ENCODE measurements around the gene KCNQ4. TPM values are rescaled to one million over a fixed set of nuclear protein-coding genes. Genes with fewer than 3 reads are reported as not detected.

The KCNQ4 gene
- polyA plus RNA-seq, 3 donors, result 0.13 TPM; not detected in 2

GRCh38 chr1:40769815-40770214, 13.8 kb upstream of the KCNQ4 start:
- DNase-seq, result no peak
- peak overlapping the region in 1 of 7 donors; percentile 61 for H3K27ac Mint-ChIP-seq

GRCh38 chr1:40770296-40771070, 13.1 kb upstream of the KCNQ4 start:
- Mint-ChIP-seq H3K36me3 (peaks cover 89 to 93% of the 10 kb centered on the region in 2 donors), H3K27ac (peak overlapping the region in 5 of 7 donors; percentile 21 to 69 (median 59)), H3K27me3 (ENCODE audit: low read depth in 3 of 3) (peaks cover 0 to 2% (median 0%) of the 10 kb centered on the region in 3 donors), H3K9me3 (peaks cover 0 to 2% (median 0%) of the 10 kb centered on the region in 7 donors), H3K4me3 (no peak overlapping the region), H3K4me1 (no peaks in the 10 kb centered on the region)
- Histone ChIP-seq H2AFZ (ENCODE audit: insufficient read depth, low read depth, low read length, poor library complexity, severe bottlenecking) (no peak overlapping the region), H3K9ac (ENCODE audit: insufficient read depth, low read length, poor library complexity, severe bottlenecking) (no peak overlapping the region), H3K9me3 (replicated peaks in 1 of 2; ENCODE audit: control insufficient read depth in 1 of 2, insufficient read depth in 1 of 2, low read length in 2 of 2) (no peaks in the 10 kb centered on the region), H3K36me3 (replicated peaks in 1 of 2; ENCODE audit: control insufficient read depth in 1 of 2, insufficient read depth in 2 of 2, low read length in 2 of 2) (peaks cover 72 to 98% of the 10 kb centered on the region in 2 donors), H3K79me2 (ENCODE audit: insufficient read depth, low read length) (no peaks in the 10 kb centered on the region), H3K4me3 (replicated peaks in 1 of 3; ENCODE audit: low read depth in 2 of 3, low read length in 3 of 3) (no peak overlapping the region), H4K20me1 (ENCODE audit: insufficient read depth, low read length) (peaks cover 27% of the 10 kb centered on the region), H3K27ac (ENCODE audit: low read depth in 1 of 2, low read length in 2 of 2) (no peak overlapping the region), H3K27me3 (ENCODE audit: control insufficient read depth in 2 of 2, insufficient read depth in 2 of 2, low read length in 2 of 2) (no peaks in the 10 kb centered on the region), H3K4me1 (ENCODE audit: control insufficient read depth in 1 of 2, insufficient read depth in 2 of 2, low read length in 2 of 2) (no peaks in the 10 kb centered on the region), H3K4me2 (replicated peaks; ENCODE audit: extremely low read depth, low read length, poor library complexity, severe bottlenecking) (no peak overlapping the region)
- intact Hi-C loops (cut with micrococcal nuclease), result loop anchor here in 1 of 2 donors (10.0 kb wide), 1 partner anchor 184 kb away; no protein-coding TSS in a partner anchor
- WGBS (ENCODE audit: insufficient coverage), result 52% methylated on average over 11 of the region's 18 CpGs
- DNase-seq, result no peak
- no peak for TF ChIP-seq CTCF (IDR thresholded peaks at IDR 0.05)

More at GRCh38 chr1:40769815-40770214, 13.8 kb upstream of the KCNQ4 start:
- no peak overlapping the region for H3K27ac ChIP-seq (ENCODE audit: low read depth in 1 of 2, low read length in 2 of 2)
- no peaks in the 10 kb centered on the region for H3K9me3 ChIP-seq (replicated peaks in 1 of 2; ENCODE audit: control insufficient read depth in 1 of 2, insufficient read depth in 1 of 2, low read length in 2 of 2)
- H3K79me2 ChIP-seq (ENCODE audit: insufficient read depth, low read length), result no peaks in the 10 kb centered on the region
- H3K27me3 Mint-ChIP-seq (ENCODE audit: low read depth in 3 of 3), result peaks cover 0 to 2% (median 0%) of the 10 kb centered on the region in 3 donors
- no peak overlapping the region for H3K4me3 ChIP-seq (replicated peaks in 1 of 3; ENCODE audit: low read depth in 2 of 3, low read length in 3 of 3)
- H2AFZ ChIP-seq (ENCODE audit: insufficient read depth, low read depth, low read length, poor library complexity, severe bottlenecking), result no peak overlapping the region
- H3K27me3 ChIP-seq (ENCODE audit: control insufficient read depth in 2 of 2, insufficient read depth in 2 of 2, low read length in 2 of 2), result no peaks in the 10 kb centered on the region
- H3K4me1 ChIP-seq (ENCODE audit: control insufficient read depth in 1 of 2, insufficient read depth in 2 of 2, low read length in 2 of 2), result no peaks in the 10 kb centered on the region
- H3K9ac ChIP-seq (ENCODE audit: insufficient read depth, low read length, poor library complexity, severe bottlenecking), result no peak overlapping the region
- H3K36me3 ChIP-seq (replicated peaks in 1 of 2; ENCODE audit: control insufficient read depth in 1 of 2, insufficient read depth in 2 of 2, low read length in 2 of 2), result peaks cover 75 to 98% of the 10 kb centered on the region in 2 donors
- H3K4me2 ChIP-seq (replicated peaks; ENCODE audit: extremely low read depth, low read length, poor library complexity, severe bottlenecking), result no peak overlapping the region
- H3K9me3 Mint-ChIP-seq, result peaks cover 0 to 2% (median 0%) of the 10 kb centered on the region in 7 donors
- peaks cover 90 to 93% of the 10 kb centered on the region in 2 donors for H3K36me3 Mint-ChIP-seq
- WGBS (ENCODE audit: insufficient coverage), result 80% methylated on average over 3 of the region's 4 CpGs
- intact Hi-C loops (cut with micrococcal nuclease), result loop anchor here in 1 of 2 donors (10.0 kb wide), 1 partner anchor 185 kb away; no protein-coding TSS in a partner anchor
- peaks cover 30% of the 10 kb centered on the region for H4K20me1 ChIP-seq (ENCODE audit: insufficient read depth, low read length)
- H3K4me1 Mint-ChIP-seq, result no peaks in the 10 kb centered on the region
- TF ChIP-seq CTCF (IDR thresholded peaks at IDR 0.05), result no peak
- no peak overlapping the region for H3K4me3 Mint-ChIP-seq

Measured in CD14-positive monocyte (primary cell).